Breast epithelium (tissue), 4 donors: ENCODE data around the gene DUSP16. TPM values are rescaled to one million over a fixed set of nuclear protein-coding genes. Genes with fewer than 3 reads are reported as not detected.

ENCODE experiments used
- DNase-seq, 2 donors: peaks; one replicate each; pipeline ENCODE4 v3.0.0-alpha.2; 2019; ENCODE audit warnings: low spot score in 2 of 2
- H3K27ac ChIP-seq, 2 donors: fragments of 200-600 bp; sonication (generic) in 1 of 2; one replicate each; pipeline ENCODE4 v1.5.1; 2016 to 2019; ENCODE audit warnings: mild to moderate bottlenecking in 1 of 2
- H3K27me3 ChIP-seq, 2 donors: fragments of 200-600 bp; sonication (generic) in 1 of 2; one replicate each; pipeline versions ENCODE4 v1.5.1 to v1.6.0; 2017 to 2019; ENCODE audit warnings: control low read depth in 1 of 2, mild to moderate bottlenecking in 1 of 2
- H3K36me3 ChIP-seq: fragments of 200-600 bp; one replicate; pipeline ENCODE4 v1.5.1; 2019
- H3K4me1 ChIP-seq, 2 donors: fragments of 200-600 bp; sonication (generic); one replicate each; pipeline ENCODE4 v1.5.1; 2016 to 2019; ENCODE audit warnings: control low read depth in 1 of 2
- H3K4me3 ChIP-seq, 3 donors: fragments of 200-600 bp; sonication (generic); 1 replicate in 2 of 3; 2 replicates in 1 of 3; pipeline ENCODE4 v1.5.1; 2016 to 2019; ENCODE audit warnings: mild to moderate bottlenecking in 3 of 3, moderate library complexity in 2 of 3
- H3K9me3 ChIP-seq, 2 donors: fragments of 200-600 bp; sonication (generic) in 1 of 2; one replicate each; pipeline ENCODE4 v1.5.1; 2016 to 2019; ENCODE audit warnings: control low read depth in 1 of 2
- CTCF ChIP-seq, 3 donors: fragments of 450-650 bp; IDR thresholded peaks; one replicate each; pipeline ENCODE4 v1.5.1; 2016 to 2017; ENCODE audit warnings: antibody characterized with exemption in 3 of 3, mild to moderate bottlenecking in 3 of 3, moderate library complexity in 3 of 3
- POLR2A ChIP-seq: fragments of 450-650 bp; IDR thresholded peaks from one replicate; pipeline ENCODE4 v1.6.1; 2016; ENCODE audit warnings: antibody characterized with exemption, mild to moderate bottlenecking, moderate library complexity
- POLR2AphosphoS5 ChIP-seq, 3 donors: sonication (generic); formaldehyde crosslinking; IDR thresholded peaks; one replicate each; pipeline ENCODE4 v1.6.1; 2017; ENCODE audit warnings: antibody characterized with exemption in 3 of 3
- intact Hi-C: fragments of 100-400 bp; cut with DNase I; formaldehyde crosslinking; loops from one replicate; pipeline ENCODE4 v1.15.1; 2023; ENCODE audit warnings: low total_unique reads
- total RNA-seq, 3 donors: library from RNA; depleted of rRNA; stranded (reverse); fragments of >200 nt; gene quantifications; one replicate each; pipeline ENCODE4 v1.1.0, GENCODE V29; 2016

The DUSP16 gene
- total RNA-seq, 3 donors from 2014 or later, result 10.9 to 63.3 (median 61.0) TPM

- H3K36me3 ChIP-seq, result no peaks in the 10 kb centered on the region
- no peaks in the 10 kb centered on the region for H3K4me1 ChIP-seq
- no peaks in the 10 kb centered on the region for H3K9me3 ChIP-seq
- H3K27me3 ChIP-seq, result no peaks in the 10 kb centered on the region
- H3K4me3 ChIP-seq, result no peak overlapping the region
- intact Hi-C loops, result no loop called here
- no peak for DNase-seq
- no peak overlapping the region for H3K27ac ChIP-seq
- TF ChIP-seq POLR2AphosphoS5 (IDR thresholded peaks at IDR 0.05) (no peak), POLR2A (no peak), CTCF (IDR thresholded peaks at IDR 0.05) (no peak)
Measured at GRCh38 chr12:12513416-12514006, 49.2 kb downstream of the DUSP16 start.

DNA sequence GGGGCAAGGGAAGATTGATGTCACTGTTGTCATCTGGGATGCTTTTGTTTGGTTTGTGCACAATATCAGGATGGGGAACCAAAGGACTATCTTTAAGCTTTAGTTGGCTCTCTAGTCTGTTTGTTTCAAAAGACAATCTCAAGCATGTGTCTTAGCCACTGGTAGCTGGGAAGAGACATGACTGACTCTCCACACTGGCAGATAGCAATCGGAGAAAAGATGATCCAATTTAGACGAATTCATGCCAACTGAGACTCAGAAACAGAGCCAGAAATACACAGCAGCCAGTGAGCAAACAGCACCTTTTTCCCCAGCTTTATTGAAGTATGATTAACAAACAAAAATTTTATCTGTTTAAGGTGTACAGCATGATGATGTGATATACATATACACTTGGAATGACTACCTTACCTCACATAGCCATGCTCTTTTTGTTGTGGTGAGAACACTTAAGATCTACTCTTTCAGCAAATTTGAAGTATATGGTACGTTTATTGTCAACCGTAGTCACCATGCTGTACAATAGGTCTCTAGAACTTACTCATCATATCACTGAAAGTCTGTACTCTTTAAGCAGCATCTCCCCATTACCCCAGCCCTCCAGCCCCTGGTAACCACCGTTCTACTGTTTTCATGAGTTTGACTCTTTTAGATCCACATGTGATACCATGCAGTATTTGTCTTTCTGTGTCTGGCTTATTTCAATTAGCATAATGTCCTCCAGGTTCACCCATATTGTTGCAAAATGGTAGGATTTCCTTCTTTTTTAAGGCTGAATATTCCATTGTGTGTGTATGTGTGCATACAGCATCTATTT, 50.6 kb downstream of the DUSP16 start:
- intact Hi-C loops, result no loop called here
- no peak for TF ChIP-seq CTCF (IDR thresholded peaks at IDR 0.05)
- TF ChIP-seq POLR2AphosphoS5 (IDR thresholded peaks at IDR 0.05), result no peak
- no peak for TF ChIP-seq POLR2A

DNA sequence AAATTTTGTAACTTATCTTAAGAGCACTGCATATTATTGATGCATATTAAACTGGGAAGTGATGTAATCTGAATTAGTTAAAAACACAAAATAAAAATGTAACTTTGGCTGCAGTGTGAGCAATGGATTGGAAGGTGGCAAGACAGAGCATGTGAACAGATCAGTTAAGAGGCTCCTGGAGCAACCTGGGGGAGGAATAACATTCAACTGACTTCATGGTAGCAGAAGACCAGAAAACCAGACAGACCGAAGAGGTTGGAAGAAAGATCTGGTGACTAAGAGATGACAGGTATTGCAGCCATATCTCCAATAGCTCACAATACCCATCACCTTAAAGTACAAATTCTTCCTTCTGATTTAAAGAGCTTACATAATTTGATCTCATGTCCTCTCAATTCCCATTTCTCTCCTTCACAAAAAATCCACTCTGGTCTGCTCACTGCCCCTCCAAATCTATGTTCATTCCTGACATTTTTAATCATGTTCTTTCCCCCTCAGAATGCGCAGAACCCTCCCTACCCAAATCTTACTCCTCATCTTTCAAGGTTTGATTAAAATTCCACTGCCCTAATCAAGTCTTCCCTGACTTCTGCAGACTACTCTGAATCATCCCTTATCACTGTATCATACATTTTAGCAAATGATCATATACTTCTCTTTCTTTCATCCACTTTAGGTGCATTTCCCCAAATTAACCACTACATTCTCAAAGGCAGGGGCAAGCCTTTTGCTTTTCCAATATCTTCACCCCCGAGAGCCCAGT, 51.5 kb downstream of the DUSP16 start:
- Histone ChIP-seq H3K4me3 (no peak overlapping the region), H3K27ac (no peak overlapping the region), H3K36me3 (no peaks in the 10 kb centered on the region), H3K4me1 (no peaks in the 10 kb centered on the region), H3K9me3 (no peaks in the 10 kb centered on the region), H3K27me3 (no peaks in the 10 kb centered on the region)
- TF ChIP-seq POLR2A (no peak), POLR2AphosphoS5 (IDR thresholded peaks at IDR 0.05) (no peak)
- intact Hi-C loops, result no loop called here
- no peak for DNase-seq

More for the DNA sequence above, 50.6 kb downstream of the DUSP16 start:
- DNase-seq, result no peak
- Histone ChIP-seq H3K27me3 (no peaks in the 10 kb centered on the region), H3K9me3 (no peaks in the 10 kb centered on the region), H3K27ac (no peak overlapping the region), H3K36me3 (no peaks in the 10 kb centered on the region), H3K4me1 (no peaks in the 10 kb centered on the region), H3K4me3 (no peak overlapping the region)

GRCh38 chr12:12510551-12510950, 52.1 kb downstream of the DUSP16 start:
- intact Hi-C loops, result no loop called here
- Histone ChIP-seq H3K9me3 (no peaks in the 10 kb centered on the region), H3K27me3 (no peaks in the 10 kb centered on the region), H3K36me3 (no peaks in the 10 kb centered on the region), H3K4me1 (no peaks in the 10 kb centered on the region), H3K27ac (no peak overlapping the region), H3K4me3 (no peak overlapping the region)
- TF ChIP-seq POLR2A (no peak), POLR2AphosphoS5 (IDR thresholded peaks at IDR 0.05) (no peak), CTCF (IDR thresholded peaks at IDR 0.05) (no peak)
- DNase-seq, result no peak

DNA sequence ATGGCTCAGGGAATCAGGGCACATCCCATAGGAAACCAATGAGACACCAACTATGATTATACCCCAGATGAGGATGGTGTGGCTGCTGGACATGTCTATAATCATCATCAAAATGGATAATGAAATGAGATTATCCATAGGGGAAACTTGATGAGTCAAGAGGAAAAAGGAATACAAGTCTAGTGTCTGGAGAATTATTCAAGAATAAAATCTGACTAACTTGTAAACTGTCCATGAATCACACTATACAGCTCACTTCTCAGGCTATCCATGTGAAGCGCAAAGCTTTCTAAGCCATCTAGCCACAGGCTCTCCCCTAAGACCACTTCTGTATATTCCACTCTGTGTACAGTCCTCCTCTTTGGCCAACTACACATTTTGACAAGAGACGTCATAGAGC, 52.5 kb downstream of the DUSP16 start:
- DNase-seq, result no peak
- Histone ChIP-seq H3K4me3 (no peak overlapping the region), H3K27ac (no peak overlapping the region), H3K27me3 (no peaks in the 10 kb centered on the region), H3K9me3 (no peaks in the 10 kb centered on the region), H3K36me3 (no peaks in the 10 kb centered on the region), H3K4me1 (no peaks in the 10 kb centered on the region)
- no peak for TF ChIP-seq POLR2A
- no peak for TF ChIP-seq CTCF (IDR thresholded peaks at IDR 0.05)
- no peak for TF ChIP-seq POLR2AphosphoS5 (IDR thresholded peaks at IDR 0.05)
- intact Hi-C loops, result no loop called here
